B cell (primary cell): ENCODE results near the gene ERLEC1. TPM values are rescaled to one million over a fixed set of nuclear protein-coding genes. Genes with fewer than 3 reads are reported as not detected.

Experiments used
- ATAC-seq: fragments of 200-7000 bp; cut with Tn5 transposase; one replicate; pipeline ENCODE4 v1.10.0; 2021; ENCODE audit warnings: low read depth, mild to moderate bottlenecking, moderate number of reproducible peaks, moderate library complexity
- CTCF ChIA-PET: fragments of 350-600 bp; sonication (Branson Sonifier 250); formaldehyde crosslinking; loops from one replicate; lab custom pipeline; 2021; ENCODE audit warnings: antibody characterized with exemption, inconsistent platforms; lab: Charles Lee
- POLR2A ChIA-PET: fragments of 350-600 bp; sonication (Branson Sonifier 250); formaldehyde crosslinking; loops from one replicate; lab custom pipeline; 2021; ENCODE audit warnings: antibody characterized with exemption; lab: Charles Lee
- DNase-seq: peaks from one replicate; pipeline ENCODE4 v3.0.0; 2013
- H2AFZ ChIP-seq: 2 replicates; pipeline ENCODE4 v1.6.1; 2012; ENCODE audit warnings: mild to moderate bottlenecking, low read depth, low read length; ENCODE audit not compliant: insufficient read depth, poor library complexity, severe bottlenecking
- H3K27ac ChIP-seq, 2 donors: 1 replicate in 1 of 2; 2 replicates in 1 of 2; pipeline ENCODE4 v1.5.1; 2012 to 2013; ENCODE audit warnings: low read length in 2 of 2, mild to moderate bottlenecking in 2 of 2, moderate library complexity in 1 of 2
- H3K27me3 ChIP-seq, 4 experiments: fragments of 200-600 bp in 1 of 4; sonication (generic) in 1 of 4; replicated peaks in 1 of 4; 1 replicate in 2 of 4; 2 replicates in 2 of 4; pipeline versions ENCODE4 v1.6.1 to v1.7.0; 2013 to 2016; ENCODE audit warnings: low read length in 3 of 4, mild to moderate bottlenecking in 2 of 4, mixed read lengths in 1 of 4, moderate library complexity in 1 of 4; ENCODE audit not compliant: insufficient read depth in 4 of 4, control insufficient read depth in 3 of 4; ENCODE audit errors: control extremely low read depth in 1 of 4
- H3K36me3 ChIP-seq, 2 experiments: replicated peaks in 1 of 2; 1 replicate in 1 of 2; 2 replicates in 1 of 2; pipeline versions ENCODE4 v1.6.1 to v1.7.1; 2013; ENCODE audit warnings: low read length in 1 of 2; ENCODE audit not compliant: insufficient read depth in 2 of 2, control insufficient read depth in 1 of 2; ENCODE audit errors: control extremely low read depth in 1 of 2, extremely low read depth in 1 of 2
- H3K4me1 ChIP-seq, 2 donors: fragments of 200-600 bp in 1 of 2; sonication (generic) in 1 of 2; 1 replicate in 1 of 2; 2 replicates in 1 of 2; pipeline versions ENCODE4 v1.5.1 to v1.6.1; 2013 to 2017; ENCODE audit warnings: low read length in 2 of 2; ENCODE audit not compliant: control insufficient read depth in 2 of 2, insufficient read depth in 2 of 2
- H3K4me2 ChIP-seq: replicated peaks from 2 replicates; pipeline ENCODE3; 2012; ENCODE audit warnings: mild to moderate bottlenecking, low read depth, low read length; ENCODE audit not compliant: poor library complexity, severe bottlenecking
- H3K4me3 ChIP-seq, 5 experiments: fragments of 200-600 bp in 1 of 5; sonication (generic) in 1 of 5; 1 replicate in 3 of 5; 2 replicates in 2 of 5; pipeline versions ENCODE4 v1.5.1 to v1.7.0; 2011 to 2016; ENCODE audit warnings: low read length in 4 of 5, mild to moderate bottlenecking in 4 of 5, low read depth in 2 of 5, control low read depth in 1 of 5, moderate library complexity in 1 of 5; ENCODE audit not compliant: insufficient read depth in 1 of 5; ENCODE audit errors: control extremely low read depth in 1 of 5, extremely low read depth in 1 of 5
- H3K79me2 ChIP-seq: fragments of 200-600 bp; sonication (generic); one replicate; pipeline ENCODE4 v1.6.0; 2016; ENCODE audit warnings: low read length; ENCODE audit not compliant: control insufficient read depth, insufficient read depth
- H3K9ac ChIP-seq: fragments of 200-600 bp; sonication (generic); 2 replicates; pipeline ENCODE4 v1.6.1; 2017; ENCODE audit warnings: mild to moderate bottlenecking, low read length, moderate library complexity
- H3K9me3 ChIP-seq, 3 donors: one replicate each; pipeline versions ENCODE4 v1.6.1 to v1.7.1; 2013; ENCODE audit warnings: low read length in 2 of 3; ENCODE audit not compliant: control insufficient read depth in 2 of 3, insufficient read depth in 1 of 3; ENCODE audit errors: control extremely low read depth in 1 of 3
- H4K20me1 ChIP-seq: 2 replicates; pipeline ENCODE4 v1.6.0; 2012; ENCODE audit warnings: mild to moderate bottlenecking, low read length; ENCODE audit not compliant: insufficient read depth, control insufficient read depth, poor library complexity, severe bottlenecking
- H3K27ac Mint-ChIP-seq: one replicate; pipeline ENCODE4 v1.8.0; 2021; ENCODE audit warnings: mixed read lengths
- H3K27me3 Mint-ChIP-seq: one replicate; pipeline ENCODE4 v1.8.0; 2021; ENCODE audit warnings: mixed read lengths
- H3K4me1 Mint-ChIP-seq: one replicate; pipeline ENCODE4 v1.8.0; 2021; ENCODE audit warnings: mixed read lengths
- H3K4me3 Mint-ChIP-seq: one replicate; pipeline ENCODE4 v1.8.0; 2021; ENCODE audit warnings: mixed read lengths
- H3K9me3 Mint-ChIP-seq: one replicate; pipeline ENCODE4 v1.8.0; 2022; ENCODE audit warnings: mixed read lengths; ENCODE audit not compliant: insufficient read depth
- CTCF ChIP-seq: fragments of 200-600 bp; IDR thresholded peaks from one replicate; pipeline ENCODE4 v1.8.0; 2022; ENCODE audit warnings: antibody characterized with exemption, mild to moderate bottlenecking
- EZH2 ChIP-seq: IDR thresholded peaks from 2 replicates; pipeline ENCODE4 v1.6.1; 2012; ENCODE audit warnings: borderline replicate concordance, low read depth, mild to moderate bottlenecking, moderate library complexity, low read length; ENCODE audit not compliant: insufficient read depth, poor library complexity, severe bottlenecking
- WGBS: methylation state at CpG from one replicate; pipeline ENCODE4 v1.1.5; 2013; ENCODE audit warnings: missing lambda C conversion rate; ENCODE audit not compliant: insufficient coverage; 5-methylcytosine and 5-hydroxymethylcytosine counted together
- intact Hi-C: fragments of 100-400 bp; cut with micrococcal nuclease; formaldehyde crosslinking; loops from one replicate; pipeline ENCODE4 v1.10.0; 2022
- polyA plus RNA-seq: library from polyadenylated mRNA; depleted of rRNA; stranded (reverse); fragments of >200 nt; gene quantifications from 2 replicates; pipeline ENCODE4 v1.2.3, GENCODE V29; 2012
- total RNA-seq, 2 donors: library from RNA; stranded (reverse); fragments of 120-200 nt in 1 of 2; gene quantifications; 1 replicate in 1 of 2; 2 replicates in 1 of 2; pipeline versions ENCODE4 v1.2.3 to v1.2.4, GENCODE V29; 2013 to 2022

ERLEC1 gene
- total and polyA plus RNA-seq, 2 donors (not counting 1 experiment from before 2014, with no cell fraction given), result 20.4 to 22.9 TPM

- H3K27ac ChIP-seq, result no peak overlapping the region
- no peaks in the 10 kb centered on the region for H3K4me1 ChIP-seq
- no peak for ATAC-seq
- H3K36me3 ChIP-seq, result peaks cover 0 to 2% of the 10 kb centered on the region in 2 experiments
- WGBS, result no CpG with 5 or more reads among the region's 1 CpG
- Mint-ChIP-seq H3K27me3 (no peaks in the 10 kb centered on the region), H3K9me3 (peaks cover 3% of the 10 kb centered on the region), H3K4me1 (no peaks in the 10 kb centered on the region), H3K4me3 (no peak overlapping the region), H3K27ac (no peak overlapping the region)
- intact Hi-C loops, result no loop called here
- H4K20me1 ChIP-seq, result no peaks in the 10 kb centered on the region
- H3K4me2 ChIP-seq, result no peak overlapping the region
- no peak overlapping the region for H2AFZ ChIP-seq
- TF ChIP-seq EZH2 (no peak), CTCF (no peak)
- no peak for DNase-seq
- ChIA-PET POLR2A (no interaction called here), CTCF (no interaction called here)
- H3K27me3 ChIP-seq, result no peaks in the 10 kb centered on the region
- no peaks in the 10 kb centered on the region for H3K79me2 ChIP-seq
- H3K9me3 ChIP-seq, result no peaks in the 10 kb centered on the region
- H3K4me3 ChIP-seq, result no peak overlapping the region
- no peak overlapping the region for H3K9ac ChIP-seq
These were observed 39.2 kb downstream of the ERLEC1 start for GRCh38 chr2:53826030-53826410.

GRCh38 chr2:53826587-53827397 lies 39.9 kb downstream of the ERLEC1 start:
- TF ChIP-seq CTCF (no peak), EZH2 (no peak)
- 100% methylated on average over 1 of the region's 3 CpGs for WGBS
- CTCF ChIA-PET, result no interaction called here
- H3K27ac ChIP-seq, result no peak overlapping the region
- Mint-ChIP-seq H3K27ac (no peak overlapping the region), H3K4me1 (no peaks in the 10 kb centered on the region), H3K9me3 (peaks cover 3% of the 10 kb centered on the region), H3K27me3 (no peaks in the 10 kb centered on the region), H3K4me3 (no peak overlapping the region)
- no peak overlapping the region for H2AFZ ChIP-seq
- DNase-seq, result no peak
- H3K9ac ChIP-seq, result no peak overlapping the region
- no peaks in the 10 kb centered on the region for H3K9me3 ChIP-seq
- H3K4me3 ChIP-seq, result no peak overlapping the region
- H3K4me1 ChIP-seq, result no peaks in the 10 kb centered on the region
- H3K36me3 ChIP-seq, result peaks cover 0 to 2% of the 10 kb centered on the region in 2 experiments
- H3K79me2 ChIP-seq, result no peaks in the 10 kb centered on the region
- ATAC-seq, result no peak
- H3K4me2 ChIP-seq, result no peak overlapping the region
- intact Hi-C loops, result no loop called here
- H4K20me1 ChIP-seq, result no peaks in the 10 kb centered on the region
- POLR2A ChIA-PET, result no interaction called here
- H3K27me3 ChIP-seq, result no peaks in the 10 kb centered on the region
